ENCODE results near the gene RERG. TPM values are rescaled to one million over a fixed set of nuclear protein-coding genes. Genes with fewer than 3 reads are reported as not detected.
"Not testable (repeated sequence)": the region's sequence is repeated elsewhere in the genome, so short reads cannot be mapped to it uniquely, and the experiment has no call there.

The RERG gene
- total RNA-seq, 2 experiments from 2014 or later = not detected

GRCh38 chr12:15088105-15088504, 133.1 kb downstream of the RERG start:
- H3K36me3 ChIP-seq (ENCODE audit: insufficient read depth, low read length) = no peaks in the 10 kb centered on the region
- BruUV-seq (replicated peaks) = no TSS peak
- DNase-seq (ENCODE audit: low spot score) = no peak
- no peaks in the 10 kb centered on the region for H3K79me2 ChIP-seq (ENCODE audit: insufficient read depth, low read depth, low read length)
- H3K9me3 ChIP-seq (ENCODE audit: low read length) = no peaks in the 10 kb centered on the region
- no peak overlapping the region for H3K4me3 ChIP-seq (ENCODE audit: low read depth, low read length, poor library complexity, severe bottlenecking)
- CTCF ChIA-PET (ENCODE audit: unreplicated experiment) = no interaction called here
- POLR2A ChIA-PET = no interaction called here
- H2AFZ ChIP-seq (ENCODE audit: low read length) = no peak overlapping the region
- no peak overlapping the region for H3K4me2 ChIP-seq (ENCODE audit: low read length)
- H3K27ac ChIP-seq (ENCODE audit: low read depth, low read length, poor library complexity, severe bottlenecking) = no peak overlapping the region
- no peak for TF ChIP-seq EZH2phosphoT487 (IDR thresholded peaks at IDR 0.05; ENCODE audit: borderline replicate concordance, low read depth, low read length)
- TF ChIP-seq CTCF (conservative IDR thresholded peaks at IDR 0.05; ENCODE audit: low read length) = no peak
- H4K20me1 ChIP-seq (ENCODE audit: insufficient read depth, low read length) = no peaks in the 10 kb centered on the region
- no peaks in the 10 kb centered on the region for H3K9me2 ChIP-seq (ENCODE audit: insufficient read depth, low read length)
- no peaks in the 10 kb centered on the region for H3K4me1 ChIP-seq (ENCODE audit: insufficient read depth, low read length, poor library complexity, severe bottlenecking)
- intact Hi-C loops (cut with micrococcal nuclease; ENCODE audit: unreplicated experiment) = no loop called here

GRCh38 chr12:15077751-15078150, 143.5 kb downstream of the RERG start:
- H3K4me2 ChIP-seq (ENCODE audit: low read length); CTCF ChIA-PET (ENCODE audit: unreplicated experiment); H3K79me2 ChIP-seq (ENCODE audit: insufficient read depth, low read depth, low read length); BruUV-seq (replicated peaks); H3K27ac ChIP-seq (ENCODE audit: low read depth, low read length, poor library complexity, severe bottlenecking); H3K4me1 ChIP-seq (ENCODE audit: insufficient read depth, low read length, poor library complexity, severe bottlenecking); DNase-seq (ENCODE audit: low spot score); POLR2A ChIA-PET; H3K9me2 ChIP-seq (ENCODE audit: insufficient read depth, low read length); H3K36me3 ChIP-seq (ENCODE audit: insufficient read depth, low read length); H4K20me1 ChIP-seq (ENCODE audit: insufficient read depth, low read length); H2AFZ ChIP-seq (ENCODE audit: low read length); intact Hi-C loops (cut with micrococcal nuclease; ENCODE audit: unreplicated experiment); H3K9me3 ChIP-seq (ENCODE audit: low read length); H3K4me3 ChIP-seq (ENCODE audit: low read depth, low read length, poor library complexity, severe bottlenecking): not testable (repeated sequence)

- intact Hi-C loops (cut with micrococcal nuclease; ENCODE audit: unreplicated experiment) = no loop called here
- CTCF ChIA-PET (ENCODE audit: unreplicated experiment) = no interaction called here
- no peaks in the 10 kb centered on the region for H3K36me3 ChIP-seq (ENCODE audit: insufficient read depth, low read length)
- H3K9me2 ChIP-seq (ENCODE audit: insufficient read depth, low read length) = no peaks in the 10 kb centered on the region
- no peaks in the 10 kb centered on the region for H3K79me2 ChIP-seq (ENCODE audit: insufficient read depth, low read depth, low read length)
- H3K4me2 ChIP-seq (ENCODE audit: low read length) = no peak overlapping the region
- no peak for DNase-seq (ENCODE audit: low spot score)
- POLR2A ChIA-PET = no interaction called here
- H3K27ac ChIP-seq (ENCODE audit: low read depth, low read length, poor library complexity, severe bottlenecking) = no peak overlapping the region
- BruUV-seq (replicated peaks) = no TSS peak
- no peak overlapping the region for H2AFZ ChIP-seq (ENCODE audit: low read length)
- TF ChIP-seq EZH2phosphoT487 (IDR thresholded peaks at IDR 0.05; ENCODE audit: borderline replicate concordance, low read depth, low read length) = no peak
- no peaks in the 10 kb centered on the region for H4K20me1 ChIP-seq (ENCODE audit: insufficient read depth, low read length)
- no peaks in the 10 kb centered on the region for H3K9me3 ChIP-seq (ENCODE audit: low read length)
- no peak overlapping the region for H3K4me3 ChIP-seq (ENCODE audit: low read depth, low read length, poor library complexity, severe bottlenecking)
- H3K4me1 ChIP-seq (ENCODE audit: insufficient read depth, low read length, poor library complexity, severe bottlenecking) = no peaks in the 10 kb centered on the region
These were observed 146.9 kb downstream of the RERG start for GRCh38 chr12:15074351-15074750.

- no peak overlapping the region for H2AFZ ChIP-seq (ENCODE audit: low read length)
- intact Hi-C loops (cut with micrococcal nuclease; ENCODE audit: unreplicated experiment) = no loop called here
- H3K4me1 ChIP-seq (ENCODE audit: insufficient read depth, low read length, poor library complexity, severe bottlenecking) = no peaks in the 10 kb centered on the region
- TF ChIP-seq CTCF (conservative IDR thresholded peaks at IDR 0.05; ENCODE audit: low read length) = no peak
- TF ChIP-seq EZH2phosphoT487 (IDR thresholded peaks at IDR 0.05; ENCODE audit: borderline replicate concordance, low read depth, low read length) = no peak
- no peaks in the 10 kb centered on the region for H4K20me1 ChIP-seq (ENCODE audit: insufficient read depth, low read length)
- H3K9me2 ChIP-seq (ENCODE audit: insufficient read depth, low read length) = no peaks in the 10 kb centered on the region
- H3K79me2 ChIP-seq (ENCODE audit: insufficient read depth, low read depth, low read length) = no peaks in the 10 kb centered on the region
- no peak overlapping the region for H3K27ac ChIP-seq (ENCODE audit: low read depth, low read length, poor library complexity, severe bottlenecking)
- H3K4me2 ChIP-seq (ENCODE audit: low read length) = no peak overlapping the region
- ChIA-PET CTCF (ENCODE audit: unreplicated experiment) (no interaction called here), POLR2A (no interaction called here)
- DNase-seq (ENCODE audit: low spot score) = no peak
- no peaks in the 10 kb centered on the region for H3K9me3 ChIP-seq (ENCODE audit: low read length)
- H3K4me3 ChIP-seq (ENCODE audit: low read depth, low read length, poor library complexity, severe bottlenecking) = no peak overlapping the region
- no TSS peak for BruUV-seq (replicated peaks)
- no peaks in the 10 kb centered on the region for H3K36me3 ChIP-seq (ENCODE audit: insufficient read depth, low read length)
These were observed 162.1 kb downstream of the RERG start for GRCh38 chr12:15059123-15059522.

Data from OCI-LY7 (cell line).